Measurements from ENCODE around the gene ZHX3. TPM values are rescaled to one million over a fixed set of nuclear protein-coding genes. Genes with fewer than 3 reads are reported as not detected.
A peak's percentile ranks its signal among the peaks of the same experiment; 100 is the strongest.
"Not testable (repeated sequence)": the region's sequence is repeated elsewhere in the genome, so short reads cannot be mapped to it uniquely, and the experiment has no call there.

ZHX3 gene
- polyA plus RNA-seq, 3 donors, result 20.9 to 24.0 (median 23.3) TPM

DNA sequence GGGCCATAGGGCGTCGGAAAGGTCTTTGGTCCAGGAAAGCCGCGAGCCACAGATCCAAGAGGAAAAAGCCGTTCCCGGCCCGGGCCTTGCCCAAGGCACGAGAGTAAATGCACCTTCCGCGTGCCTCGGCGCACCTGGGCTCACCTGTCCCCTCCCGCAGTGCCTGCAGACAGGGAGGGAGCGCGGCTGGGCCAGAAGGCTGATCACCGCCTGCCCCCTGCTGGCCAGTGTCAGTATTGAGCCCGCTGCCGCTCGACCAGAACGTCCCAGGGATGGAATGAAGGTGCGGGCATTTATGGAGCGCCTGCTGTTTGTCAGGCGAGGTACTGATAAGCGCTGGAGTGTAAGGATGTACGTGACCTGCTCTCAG is 22.4 kb upstream of the ZHX3 start:
- DNase-seq (ENCODE audit: extremely low read depth in 1 of 11, low read depth in 9 of 11, low spot score in 4 of 11), result peak in 6 of 11 donors; percentile 57 to 72 (median 62)

DNA sequence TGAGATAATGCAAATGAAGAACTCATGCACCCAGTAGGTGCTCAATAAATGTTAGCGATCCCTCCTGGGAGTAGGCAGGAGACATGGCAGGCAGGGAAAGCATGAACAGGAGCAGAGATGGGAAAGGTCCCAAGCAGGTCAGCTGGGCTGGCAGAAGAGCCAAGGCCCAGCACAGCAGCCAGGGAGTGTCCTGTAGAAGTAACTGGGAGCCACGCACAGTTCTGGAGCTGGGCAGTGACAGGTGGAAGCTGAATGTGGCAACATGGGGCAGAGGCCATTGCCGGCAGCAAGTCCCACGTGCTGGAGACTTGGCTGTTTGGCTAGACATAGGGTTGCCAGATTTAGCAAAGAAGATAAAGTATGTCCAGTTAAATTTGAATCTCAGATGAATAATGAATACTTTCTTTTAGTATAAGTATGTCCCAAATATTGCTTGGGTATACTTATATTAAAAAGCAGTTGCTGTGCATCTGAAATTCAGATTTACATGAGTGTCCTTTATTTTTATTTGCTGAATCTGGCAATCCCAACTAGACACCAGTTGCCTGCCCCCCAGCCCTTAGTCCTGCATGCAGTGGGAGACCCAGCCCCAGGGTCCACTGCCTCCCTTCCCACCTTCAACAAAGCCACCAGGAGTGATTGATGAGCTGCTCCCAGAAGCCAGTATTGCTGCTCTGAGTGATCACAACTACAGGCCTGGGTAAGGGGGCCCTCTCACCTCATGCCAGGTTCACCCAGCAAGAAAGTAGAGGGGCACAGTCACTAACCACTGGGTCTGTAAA is 19.4 kb upstream of the ZHX3 start:
- DNase-seq (ENCODE audit: extremely low read depth in 1 of 11, low read depth in 9 of 11, low spot score in 4 of 11), result no peak

DNA sequence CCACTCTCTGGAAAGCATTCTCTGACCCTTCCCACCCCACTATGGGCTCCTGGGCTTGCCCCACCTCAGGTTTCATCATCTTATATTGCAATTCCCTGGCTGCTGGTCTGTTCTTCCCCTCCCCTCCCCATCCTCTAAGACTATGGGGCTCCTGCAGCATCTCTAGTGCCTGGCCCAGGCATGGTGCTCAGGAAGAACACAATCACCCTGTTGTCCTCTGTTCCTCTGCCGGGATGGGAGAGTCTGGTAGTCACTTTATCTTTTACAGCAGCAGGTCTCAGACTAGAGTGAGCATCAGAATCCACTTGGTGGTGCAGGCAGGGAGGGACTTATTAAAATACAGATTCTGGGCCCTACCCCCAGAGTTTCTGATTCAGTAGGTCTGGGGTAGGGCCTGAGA is 18.1 kb upstream of the ZHX3 start:
- no peak for DNase-seq (ENCODE audit: extremely low read depth in 1 of 11, low read depth in 9 of 11, low spot score in 4 of 11)

DNA sequence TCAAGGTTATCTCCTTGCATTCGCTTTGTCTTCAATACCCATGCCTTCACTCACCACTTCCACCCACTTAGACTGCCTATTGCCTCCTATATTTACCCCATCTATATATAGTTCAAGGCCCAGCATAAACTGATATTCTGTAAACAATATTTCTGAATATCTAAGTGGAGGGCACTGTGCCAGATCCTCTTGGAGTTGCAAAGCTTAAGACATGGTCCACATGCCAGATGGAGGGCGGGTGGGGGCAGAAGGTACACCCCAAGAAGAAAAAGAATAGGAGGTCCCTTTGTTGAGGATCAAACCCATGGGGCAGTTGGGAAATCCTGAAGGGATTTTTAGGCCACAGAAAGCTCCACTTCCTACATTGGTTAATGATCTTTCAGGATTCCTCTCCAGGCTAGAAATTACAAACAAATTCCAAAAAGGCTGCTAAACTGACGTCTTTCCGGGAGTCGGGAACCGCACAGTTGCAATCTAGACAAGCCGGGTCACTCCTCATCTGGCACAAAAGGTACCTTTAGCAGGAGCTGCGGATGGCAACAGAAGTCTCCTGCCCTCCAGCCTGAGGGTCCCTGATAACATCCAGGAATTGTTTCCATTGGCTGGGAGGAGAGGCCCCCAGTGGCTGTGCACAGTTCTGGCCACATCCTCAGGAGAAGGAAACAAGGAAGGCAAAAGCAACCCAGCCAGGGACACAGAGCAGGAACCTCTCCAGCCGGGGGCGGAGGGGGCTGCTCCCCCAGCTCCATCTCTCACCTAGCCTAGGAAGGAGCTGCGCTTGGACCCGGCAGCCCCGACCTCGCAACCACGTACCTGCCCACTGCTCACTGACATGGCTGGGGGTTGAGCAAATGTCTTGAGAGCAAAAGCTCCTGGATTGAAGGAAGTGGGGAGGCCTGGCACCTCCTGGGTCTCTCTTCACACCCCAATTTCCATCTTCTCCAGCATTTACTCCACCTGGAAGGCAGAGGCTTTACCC is 17.2 kb upstream of the ZHX3 start:
- DNase-seq (ENCODE audit: extremely low read depth in 1 of 11, low read depth in 9 of 11, low spot score in 4 of 11), result no peak

DNA sequence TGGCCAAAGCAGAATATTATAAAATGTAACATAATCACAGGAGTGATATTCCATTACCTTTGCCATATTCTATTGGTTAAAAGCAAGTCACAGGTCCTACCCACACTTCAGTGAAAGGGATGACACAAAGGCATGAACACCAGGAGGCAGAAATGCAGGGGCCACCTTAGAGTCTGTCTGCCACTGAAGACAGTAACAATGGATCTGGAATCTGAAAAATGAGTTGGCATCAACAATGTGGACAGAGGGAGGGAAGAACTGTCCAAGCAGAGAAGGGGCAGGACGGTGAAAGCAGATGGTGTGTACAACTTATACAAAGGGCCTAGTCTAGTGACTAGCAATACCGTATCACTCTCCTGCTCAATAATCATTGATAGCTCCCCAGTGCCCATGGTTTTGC is 16.5 kb upstream of the ZHX3 start:
- DNase-seq (ENCODE audit: extremely low read depth in 1 of 11, low read depth in 9 of 11, low spot score in 4 of 11), result no peak

DNA sequence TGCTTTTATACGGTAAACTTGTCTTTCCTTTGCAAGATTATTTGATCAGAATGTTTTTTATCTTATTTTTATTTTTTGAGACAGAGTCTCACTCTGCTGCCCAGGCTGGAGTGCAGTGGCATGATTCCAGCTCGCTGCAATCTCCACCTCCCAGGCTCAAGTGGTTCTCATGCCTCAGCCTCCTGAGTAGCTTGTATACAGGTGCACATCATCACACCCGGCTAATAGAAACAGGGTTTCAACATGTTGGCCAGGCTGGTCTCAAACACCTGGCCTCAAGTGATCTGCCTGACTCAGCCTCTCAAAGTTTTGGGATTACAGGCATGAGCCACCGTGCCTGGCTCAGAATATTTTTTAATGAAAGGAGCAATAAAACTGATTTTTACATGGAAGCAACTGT is 14.2 kb upstream of the ZHX3 start:
- DNase-seq (ENCODE audit: extremely low read depth in 1 of 11, low read depth in 9 of 11, low spot score in 4 of 11), result no peak

DNA sequence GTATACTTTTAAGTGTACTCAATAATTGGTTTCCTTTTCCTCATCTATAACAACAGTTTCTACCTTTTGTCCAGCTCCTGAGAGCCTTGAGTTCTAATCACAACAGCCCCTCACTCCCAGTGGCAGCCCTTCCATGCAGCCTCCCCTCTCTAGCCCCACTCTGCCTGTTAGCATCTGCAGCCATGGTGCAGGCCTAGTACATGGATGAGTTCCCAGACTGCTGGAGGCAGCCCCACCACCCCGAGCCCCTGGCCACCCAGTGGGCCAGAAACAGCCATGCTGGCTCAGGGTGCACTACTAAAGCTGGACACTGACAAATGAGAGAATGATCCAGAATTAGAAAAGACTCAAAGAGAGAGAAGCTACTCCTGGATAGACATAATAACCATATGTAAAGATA is 13.4 kb upstream of the ZHX3 start:
- DNase-seq (ENCODE audit: extremely low read depth in 1 of 11, low read depth in 9 of 11, low spot score in 4 of 11), result no peak

DNA sequence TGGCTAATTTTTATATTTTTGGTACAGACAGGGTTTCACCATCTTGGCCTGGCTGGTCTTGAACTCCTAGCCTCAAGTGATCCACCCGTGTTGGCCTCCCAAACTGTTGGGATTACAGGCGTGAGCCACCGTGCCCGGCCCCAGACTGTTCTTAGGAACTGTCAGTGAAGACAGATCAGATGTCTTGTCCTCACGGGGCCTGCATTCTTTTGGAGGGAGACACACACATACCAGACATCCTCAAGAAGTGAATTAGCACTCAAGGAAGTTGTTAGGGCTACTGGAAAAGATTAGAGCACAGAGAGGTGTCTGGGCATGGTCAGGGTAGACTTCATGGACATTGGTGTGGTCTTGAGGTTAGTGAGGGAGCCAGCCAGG is 12.8 kb upstream of the ZHX3 start:
- DNase-seq (ENCODE audit: extremely low read depth in 1 of 11, low read depth in 9 of 11, low spot score in 4 of 11), result no peak

DNA sequence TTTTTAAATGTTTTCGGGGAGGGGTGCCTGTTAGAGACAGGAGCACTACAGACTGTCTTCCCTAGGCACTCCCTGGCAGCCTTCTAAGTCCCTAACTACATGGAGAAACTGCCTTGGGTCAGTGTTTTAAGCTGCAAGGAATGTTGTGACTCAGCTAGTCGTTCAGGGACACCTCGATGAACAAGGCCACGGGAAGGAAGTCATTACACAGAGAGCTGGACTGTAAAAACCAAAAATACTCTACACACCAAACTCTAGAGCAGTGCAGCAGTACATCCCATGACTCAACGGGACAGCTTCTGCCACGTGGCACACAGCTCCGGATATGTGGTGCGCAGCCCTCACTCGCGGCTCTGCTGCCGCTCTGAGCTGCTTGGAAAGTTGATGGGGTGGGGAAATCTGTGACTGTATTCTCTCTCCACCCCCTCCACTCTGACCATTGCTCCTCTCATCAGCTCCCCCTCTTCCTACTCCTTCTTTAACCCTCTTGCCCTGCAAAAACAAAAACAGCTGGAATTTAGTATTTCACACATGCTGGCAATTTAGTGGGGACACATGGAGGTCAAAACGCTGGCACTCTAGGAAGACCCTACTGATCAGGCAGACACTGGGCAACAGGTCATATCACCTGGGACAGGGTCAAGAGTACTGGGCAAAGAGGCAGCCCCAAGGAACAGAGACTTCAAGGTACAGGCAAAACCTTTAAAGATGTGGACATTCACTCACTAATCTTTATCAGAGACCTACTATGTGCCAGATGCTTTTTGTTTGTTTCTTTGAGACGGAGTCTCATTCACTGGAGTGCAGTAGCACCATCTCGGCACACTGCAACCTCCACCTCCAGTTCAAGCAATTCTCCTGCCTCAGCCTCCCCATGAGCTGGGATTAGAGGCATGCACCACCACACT is 12.2 kb upstream of the ZHX3 start:
- peak in 3 of 11 donors; percentile 8 to 54 (median 45) for DNase-seq (ENCODE audit: extremely low read depth in 1 of 11, low read depth in 9 of 11, low spot score in 4 of 11)

DNA sequence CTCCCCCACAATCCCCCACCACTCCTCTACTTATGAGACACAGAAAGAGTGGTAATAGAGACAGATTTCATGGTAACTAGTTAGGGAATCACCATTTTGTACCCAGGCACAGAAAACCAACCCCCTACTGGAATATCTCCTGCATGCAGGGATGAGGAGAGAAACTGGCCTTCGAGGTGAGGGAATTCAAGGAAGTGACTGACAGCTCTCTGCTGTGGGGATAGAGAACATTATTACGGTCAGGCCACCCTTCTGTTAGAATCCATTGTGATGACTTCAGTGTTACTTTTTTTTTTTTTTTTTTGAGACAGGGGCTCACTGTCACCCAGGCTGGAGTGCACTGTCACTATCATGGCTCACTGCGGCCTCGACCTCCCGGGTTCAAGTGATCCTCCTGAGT is 9.6 kb upstream of the ZHX3 start:
- DNase-seq (ENCODE audit: extremely low read depth in 1 of 11, low read depth in 9 of 11, low spot score in 4 of 11), result no peak

DNA sequence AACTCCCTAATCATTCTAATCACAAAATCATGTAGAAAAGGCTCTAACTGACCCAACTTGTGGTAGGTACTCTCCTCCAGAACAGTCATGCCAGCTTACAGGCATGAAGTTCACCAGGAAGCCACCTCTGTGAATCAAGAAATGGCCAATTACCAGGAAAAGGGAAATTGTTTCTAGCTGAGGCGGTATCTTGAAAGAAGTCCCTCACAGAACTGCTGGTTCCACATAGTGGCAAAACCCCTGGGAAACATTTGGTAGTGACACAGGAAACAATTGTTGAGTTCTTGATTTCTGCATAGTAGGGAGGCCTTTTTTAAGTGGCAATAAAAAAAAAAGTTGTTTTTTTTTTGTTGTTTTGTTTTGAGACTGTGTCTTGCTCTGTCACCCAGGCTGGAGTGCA is 3.4 kb upstream of the ZHX3 start:
- no peak for DNase-seq (ENCODE audit: extremely low read depth in 1 of 11, low read depth in 9 of 11, low spot score in 4 of 11)

DNA sequence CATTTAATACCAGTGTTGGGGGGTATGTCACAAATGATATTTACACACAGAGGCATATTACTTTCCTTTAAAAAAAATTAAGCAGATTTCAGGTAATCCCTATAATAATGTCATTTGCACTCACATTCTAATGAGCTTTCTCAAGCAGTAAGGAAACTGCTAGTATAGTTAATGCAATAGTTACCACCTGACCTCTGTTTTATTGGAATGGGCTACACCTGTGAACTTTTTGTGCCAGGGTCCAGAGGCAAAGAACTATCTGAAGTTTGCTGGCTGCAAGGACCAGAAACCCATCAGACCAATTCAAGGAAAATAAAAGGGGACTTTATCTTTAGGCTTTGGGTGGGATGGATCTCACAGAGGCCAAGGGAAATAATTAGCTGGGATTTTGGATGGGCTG is 2.9 kb upstream of the ZHX3 start:
- DNase-seq (ENCODE audit: extremely low read depth in 1 of 11, low read depth in 9 of 11, low spot score in 4 of 11), result no peak

DNA sequence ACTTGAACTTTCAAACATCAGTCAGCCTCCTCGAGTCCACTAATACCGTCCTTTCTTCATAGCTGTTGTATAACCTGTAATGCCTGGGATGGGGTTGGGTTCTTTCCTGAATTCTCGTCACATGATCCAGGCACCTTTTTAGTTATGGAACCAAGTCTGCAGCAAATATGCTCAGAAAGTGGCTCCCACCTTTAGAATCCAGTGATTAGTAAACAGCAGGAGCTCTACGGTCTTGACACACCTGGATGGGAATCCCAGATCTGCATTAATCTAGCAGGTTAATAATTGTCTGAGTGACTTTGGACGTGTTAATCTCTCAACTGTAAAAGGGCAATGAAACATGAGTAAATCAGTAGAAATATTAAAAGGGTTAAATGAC is 729 bp upstream of the ZHX3 start:
- no peak for DNase-seq (ENCODE audit: extremely low read depth in 1 of 11, low read depth in 9 of 11, low spot score in 4 of 11)

DNA sequence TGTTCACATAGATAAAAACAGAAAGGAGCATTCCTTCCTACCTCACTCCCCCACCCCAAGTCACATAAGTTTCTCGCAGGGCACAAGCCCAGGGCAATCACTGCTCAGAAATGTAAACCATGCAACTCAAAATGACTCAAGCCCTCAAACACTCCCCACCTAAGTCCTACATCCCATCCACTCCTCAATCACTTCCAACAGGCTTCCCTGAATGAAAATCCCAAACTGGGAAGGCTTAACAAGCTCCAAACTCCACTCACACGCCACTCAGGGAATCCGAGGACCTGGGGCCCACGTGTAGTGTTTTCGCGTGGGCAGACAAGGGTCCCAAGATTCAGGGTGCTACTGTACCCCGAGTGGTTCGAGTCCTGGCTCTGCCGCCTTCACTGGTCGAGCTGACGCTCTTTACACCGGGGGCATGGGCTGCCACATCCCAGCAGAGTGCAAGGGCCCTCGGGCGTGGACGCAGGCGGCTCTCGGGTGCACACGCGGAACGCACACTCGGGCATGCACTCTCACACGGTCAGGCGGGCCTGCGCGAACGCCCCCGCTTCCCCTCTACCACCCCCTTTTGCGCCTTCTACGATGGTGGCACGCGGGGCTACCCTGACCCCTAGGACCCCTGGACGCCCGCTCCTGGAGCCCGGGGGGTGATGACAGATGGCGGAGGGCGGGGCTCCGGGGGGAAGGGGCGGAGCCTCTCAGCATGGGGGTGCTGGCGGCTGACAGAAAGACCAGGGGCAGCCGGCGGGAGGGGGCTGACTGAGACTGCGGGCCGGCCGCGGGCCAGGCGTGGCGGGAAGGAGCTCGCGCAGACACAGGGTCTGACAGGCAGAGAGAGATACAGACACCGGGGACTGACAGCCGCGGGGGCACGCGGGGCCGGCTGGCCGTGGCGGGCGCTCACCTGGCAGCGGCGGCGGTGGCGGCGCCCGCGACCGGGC is 657 bp downstream of the ZHX3 start:
- peak in 3 of 11 donors; percentile 20 to 53 (median 45) for DNase-seq (ENCODE audit: extremely low read depth in 1 of 11, low read depth in 9 of 11, low spot score in 4 of 11)

DNA sequence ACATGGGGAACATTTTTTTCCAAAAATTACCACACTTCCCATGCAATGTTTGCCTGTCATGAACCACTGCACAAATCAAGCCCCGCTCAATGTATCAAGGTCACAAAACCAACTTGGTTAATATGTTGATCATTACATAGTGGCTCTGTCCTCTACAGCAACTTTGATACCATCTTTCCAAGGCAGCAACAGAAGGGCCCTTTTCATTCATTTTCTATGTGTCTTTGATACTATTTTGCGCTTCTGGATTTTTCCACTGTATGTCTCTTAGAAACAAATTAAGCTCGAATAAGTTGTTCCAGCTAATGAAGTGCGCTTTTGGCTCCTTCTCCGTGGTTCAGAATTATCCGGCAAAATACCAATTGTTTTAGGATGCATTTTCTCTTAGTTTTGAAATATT is 1.5 kb downstream of the ZHX3 start:
- no peak for DNase-seq (ENCODE audit: extremely low read depth in 1 of 11, low read depth in 9 of 11, low spot score in 4 of 11)

DNA sequence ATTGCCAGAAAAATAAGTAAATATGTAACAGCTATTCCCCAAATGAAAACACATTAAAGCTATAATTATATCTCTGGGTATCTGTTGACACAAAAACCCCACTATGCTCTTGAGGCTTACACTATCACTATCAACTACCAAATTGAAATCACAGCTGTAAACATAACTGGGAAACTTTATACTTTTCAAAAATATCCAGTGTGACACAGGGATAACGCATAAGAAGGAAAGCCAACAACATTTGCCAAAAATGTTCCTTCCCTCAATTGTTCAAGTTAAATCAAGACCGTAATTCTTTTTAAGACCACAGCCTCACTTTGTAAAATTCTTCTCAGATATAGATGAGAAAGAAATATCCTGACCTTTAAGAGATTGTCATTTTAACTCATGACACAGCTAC is 3.1 kb downstream of the ZHX3 start:
- no peak for DNase-seq (ENCODE audit: extremely low read depth in 1 of 11, low read depth in 9 of 11, low spot score in 4 of 11)

DNA sequence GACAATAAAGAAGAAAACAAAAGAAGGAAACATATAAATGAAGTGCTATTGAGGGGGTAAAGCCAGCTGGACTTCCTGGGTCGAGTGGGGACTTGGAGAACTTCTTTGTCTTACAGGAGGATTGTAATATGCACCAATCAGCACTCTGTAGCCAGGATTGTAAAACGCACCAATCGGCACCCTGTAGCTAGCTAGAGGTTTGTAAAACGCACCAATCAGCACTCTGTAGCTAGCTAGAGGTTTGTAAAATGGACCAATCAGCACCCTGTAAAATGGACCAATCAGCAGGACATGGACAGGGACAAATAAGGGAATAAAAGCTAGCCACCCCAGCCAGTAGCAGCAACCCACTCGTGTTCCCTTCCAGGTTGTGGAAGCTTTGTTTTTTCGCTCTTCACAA is 5.5 kb downstream of the ZHX3 start:
- DNase-seq (ENCODE audit: extremely low read depth in 1 of 11, low read depth in 9 of 11, low spot score in 4 of 11), result not testable (repeated sequence)

DNA sequence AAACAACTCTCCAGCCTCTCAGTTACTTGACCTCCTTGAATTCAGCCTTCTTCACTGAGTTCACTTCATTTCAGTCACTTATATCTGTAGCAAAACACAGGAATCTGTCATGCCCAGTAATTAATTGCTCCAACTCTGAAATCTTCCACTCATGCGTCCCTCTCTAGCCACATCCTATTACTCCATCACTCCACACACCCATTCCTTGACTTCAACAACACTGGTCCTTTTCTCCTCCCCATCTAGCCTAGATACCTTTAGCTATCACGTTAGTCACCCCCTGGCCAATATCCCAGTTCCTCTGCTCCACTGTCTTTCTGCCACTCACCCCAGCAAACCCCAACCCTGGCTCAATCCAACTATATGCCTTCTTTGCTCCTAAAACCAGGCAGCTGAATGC is 7.7 kb downstream of the ZHX3 start:
- no peak for DNase-seq (ENCODE audit: extremely low read depth in 1 of 11, low read depth in 9 of 11, low spot score in 4 of 11)
